VCaP (cell line): ENCODE measurements around the gene AMIGO3.
"Not testable (repeated sequence)": the region's sequence is repeated elsewhere in the genome, so short reads cannot be mapped to it uniquely, and the experiment has no call there.

Experiments
- H3K27ac ChIP-seq: fragments of 450-650 bp; 2 replicates; pipeline ENCODE4 v1.5.1; 2017
- CTCF ChIP-seq: fragments of 450-650 bp; conservative IDR thresholded peaks from 2 replicates; pipeline ENCODE4 v1.5.1; 2017; ENCODE audit warnings: mild to moderate bottlenecking, moderate library complexity

The AMIGO3 gene

GRCh38 chr3:49751501-49751900 lies 32.0 kb upstream of the AMIGO3 start:
- no peak overlapping the region for H3K27ac ChIP-seq
- no peak for TF ChIP-seq CTCF

GRCh38 chr3:49750056-49750455 lies 30.6 kb upstream of the AMIGO3 start:
- no peak for TF ChIP-seq CTCF
- H3K27ac ChIP-seq, result no peak overlapping the region

- not testable (repeated sequence) for H3K27ac ChIP-seq
These were observed 29.4 kb upstream of the AMIGO3 start for GRCh38 chr3:49748874-49749273.

- no peak overlapping the region for H3K27ac ChIP-seq
- no peak for TF ChIP-seq CTCF
These were observed 28.5 kb upstream of the AMIGO3 start for GRCh38 chr3:49747792-49748480.

- no peak for TF ChIP-seq CTCF
- H3K27ac ChIP-seq, result no peak overlapping the region
These were observed 26.5 kb upstream of the AMIGO3 start for GRCh38 chr3:49745986-49746385.

- no peak overlapping the region for H3K27ac ChIP-seq
- no peak for TF ChIP-seq CTCF
These were observed 20.9 kb upstream of the AMIGO3 start for GRCh38 chr3:49740427-49740826.

GRCh38 chr3:49738067-49738713 lies 18.7 kb upstream of the AMIGO3 start:
- H3K27ac ChIP-seq, result no peak overlapping the region
- no peak for TF ChIP-seq CTCF

GRCh38 chr3:49734752-49735151 lies 15.3 kb upstream of the AMIGO3 start:
- no peak overlapping the region for H3K27ac ChIP-seq
- TF ChIP-seq CTCF, result no peak
